Stimulated activated CD8-positive, alpha-beta memory T cell treated with anti-CD3 and anti-CD28 coated beads, Interleukin-4, amount 100 ng/mL, for 48 hours (primary cell): ENCODE results near the gene USF1.

Experiments used
- DNase-seq: peaks from one replicate; pipeline ENCODE4 v3.0.0-alpha.2; 2020

USF1 gene

DNA sequence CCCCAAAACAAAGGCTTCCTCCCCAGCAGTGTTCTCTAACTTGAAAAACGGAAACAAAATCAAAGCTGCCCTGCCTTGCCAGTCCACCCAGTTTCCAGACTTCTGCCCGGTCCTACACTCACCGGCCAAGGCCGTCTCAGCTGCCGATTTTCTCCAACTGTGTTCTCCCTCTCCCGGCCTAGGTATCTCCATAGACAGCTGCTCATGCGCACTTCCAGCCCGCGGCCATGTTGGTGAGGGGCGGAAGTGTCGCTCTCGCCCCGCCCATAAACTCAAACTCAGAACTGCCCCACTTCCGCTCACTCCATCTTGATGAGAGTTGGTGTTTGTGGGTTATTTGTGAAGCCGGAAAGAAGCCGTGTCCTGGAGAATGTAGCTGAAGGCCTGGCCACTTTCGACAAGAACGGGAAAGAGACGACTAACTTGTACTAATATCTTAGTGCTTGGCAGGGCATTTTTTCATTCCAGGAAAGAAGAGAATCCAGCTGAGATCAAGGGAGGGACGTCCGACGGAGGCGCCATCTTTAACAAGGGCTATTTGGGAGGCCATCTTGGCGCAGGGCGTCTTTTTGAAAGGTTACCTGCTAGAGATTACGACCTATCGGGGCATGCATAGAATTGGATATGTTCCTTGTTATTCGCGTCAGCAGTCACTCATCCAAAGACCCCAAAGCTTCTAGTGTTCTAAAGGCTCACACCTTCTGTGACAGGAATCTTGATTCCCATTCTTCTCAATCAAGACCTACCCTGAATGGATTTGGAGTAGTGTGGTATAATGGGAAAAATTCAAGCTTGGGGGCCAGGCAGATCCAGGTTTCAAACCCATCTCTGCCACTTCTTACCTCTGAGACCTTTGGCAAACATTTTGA, at the start of gene USF1:
Gene USF1 (minus strand): TSS at position 242 of the 869 bp plus-strand sequence. CDS start 2,702 bp downstream, outside the sequence.
- peak; percentile 94 for DNase-seq

DNA sequence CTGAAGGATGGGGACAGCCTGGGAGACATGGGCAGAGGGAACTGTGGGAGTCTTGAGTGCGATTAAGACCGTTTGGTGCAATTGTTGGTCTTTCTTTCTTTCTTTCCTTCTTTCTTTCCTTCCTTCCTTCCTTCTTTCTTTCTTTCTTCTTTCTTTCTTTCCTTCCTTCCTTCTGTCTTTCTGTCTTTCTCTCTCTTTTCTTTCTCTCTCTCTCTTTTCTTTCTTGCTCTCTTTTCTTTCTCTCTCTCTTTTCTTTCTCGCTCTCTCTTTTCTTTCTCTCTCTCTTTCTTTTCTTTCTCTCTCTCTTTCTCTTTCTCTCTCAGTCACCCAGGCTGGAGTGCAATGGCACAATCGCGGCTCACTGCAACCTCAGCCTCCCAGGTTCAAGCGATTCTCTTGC, 49.5 kb upstream of the USF1 start:
- DNase-seq = no peak

DNA sequence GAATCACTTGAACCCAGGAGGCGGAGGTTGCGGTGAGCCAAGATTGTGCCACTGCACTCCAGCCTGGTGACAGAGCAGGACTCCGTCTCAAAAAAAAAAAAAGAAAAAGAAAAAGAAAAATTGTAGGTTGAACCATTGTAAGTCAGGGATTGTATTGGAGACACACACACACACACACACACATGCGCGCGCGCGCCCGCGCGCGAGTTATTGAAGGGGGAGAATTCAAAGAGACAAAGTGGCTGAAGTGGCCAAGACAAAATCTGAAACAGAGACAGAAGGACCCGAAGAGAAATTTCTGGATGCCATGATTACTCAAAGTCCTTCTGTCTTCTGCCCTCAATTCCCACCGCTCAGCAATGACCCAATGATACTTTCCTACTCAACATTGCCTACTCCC, 48.7 kb upstream of the USF1 start:
- DNase-seq = peak; percentile 22

GRCh38 chr1:161092621-161093028, 46.8 kb upstream of the USF1 start:
- peak; percentile 62 for DNase-seq

GRCh38 chr1:161091796-161092507, 46.2 kb upstream of the USF1 start:
- peak; percentile 24 for DNase-seq

- DNase-seq = peak; percentile 17
Observed at GRCh38 chr1:161091093-161091492, 45.3 kb upstream of the USF1 start.

DNA sequence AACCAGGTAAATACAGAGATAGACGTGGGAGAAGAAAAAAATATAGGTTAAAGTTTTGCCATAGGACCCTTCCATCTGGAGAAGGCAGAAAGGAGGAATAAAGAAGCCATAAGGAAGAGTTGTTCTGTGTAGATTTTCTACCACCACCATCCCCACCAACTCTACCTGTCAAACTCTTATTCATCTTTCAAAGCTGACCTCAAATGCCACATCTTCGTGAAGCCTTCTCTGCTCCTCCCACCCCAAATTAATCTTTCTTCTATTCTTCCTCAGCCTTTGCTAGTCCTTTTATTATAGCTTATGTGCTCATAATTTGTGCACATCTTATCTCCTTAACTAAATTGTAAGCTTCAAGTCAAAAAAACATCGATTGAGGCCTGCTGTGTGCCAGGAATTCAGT, 44.8 kb upstream of the USF1 start:
- DNase-seq = peak; percentile 14

GRCh38 chr1:161089938-161090337, 44.2 kb upstream of the USF1 start:
- no peak for DNase-seq

DNA sequence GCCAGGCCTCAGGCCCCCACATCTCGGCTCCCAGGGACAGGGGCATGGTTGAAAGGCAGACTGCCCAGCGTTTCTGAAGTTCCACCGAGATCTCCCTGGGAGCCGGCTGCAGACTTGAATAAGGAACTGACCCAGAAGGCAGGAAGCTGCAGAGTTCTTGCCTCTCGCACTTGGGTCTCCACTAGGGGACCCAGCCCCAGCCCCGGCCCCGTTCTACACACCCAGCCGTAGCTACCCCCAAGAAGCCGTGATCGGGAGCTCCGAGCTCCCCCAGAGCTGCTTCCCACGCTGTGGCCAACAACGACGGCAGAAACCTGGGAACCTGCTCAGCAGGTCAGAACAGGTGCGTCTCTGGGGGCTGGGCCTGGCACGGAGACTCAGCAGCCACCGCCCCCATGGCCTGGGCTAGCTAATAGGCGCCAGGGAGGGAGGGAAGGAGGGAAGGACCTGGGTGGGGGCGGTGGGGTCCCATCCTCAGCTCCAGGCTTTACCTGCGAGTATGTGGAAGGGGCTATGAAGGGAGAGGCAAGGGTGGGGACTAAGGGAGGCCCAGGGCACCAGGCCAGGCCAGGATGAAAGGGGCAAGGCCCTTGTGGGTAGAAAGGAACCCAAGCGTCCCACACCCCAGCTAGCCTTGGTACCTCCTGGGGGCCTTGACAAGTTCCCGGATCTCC, 43.6 kb upstream of the USF1 start, which contains the start of gene NECTIN4:
Gene NECTIN4 (minus strand): TSS at position 308 of the 674 bp plus-strand sequence. CDS start 262 bp downstream, at position 46.
- DNase-seq = peak; percentile 17

GRCh38 chr1:161088587-161089110, 42.9 kb upstream of the USF1 start:
- DNase-seq = peak; percentile 25

- DNase-seq = no peak
Observed at GRCh38 chr1:161086457-161086856, 40.7 kb upstream of the USF1 start.

GRCh38 chr1:161085165-161085564, 39.4 kb upstream of the USF1 start:
- DNase-seq = no peak

- DNase-seq = no peak
Observed at GRCh38 chr1:161084597-161084988, 38.8 kb upstream of the USF1 start.

DNA sequence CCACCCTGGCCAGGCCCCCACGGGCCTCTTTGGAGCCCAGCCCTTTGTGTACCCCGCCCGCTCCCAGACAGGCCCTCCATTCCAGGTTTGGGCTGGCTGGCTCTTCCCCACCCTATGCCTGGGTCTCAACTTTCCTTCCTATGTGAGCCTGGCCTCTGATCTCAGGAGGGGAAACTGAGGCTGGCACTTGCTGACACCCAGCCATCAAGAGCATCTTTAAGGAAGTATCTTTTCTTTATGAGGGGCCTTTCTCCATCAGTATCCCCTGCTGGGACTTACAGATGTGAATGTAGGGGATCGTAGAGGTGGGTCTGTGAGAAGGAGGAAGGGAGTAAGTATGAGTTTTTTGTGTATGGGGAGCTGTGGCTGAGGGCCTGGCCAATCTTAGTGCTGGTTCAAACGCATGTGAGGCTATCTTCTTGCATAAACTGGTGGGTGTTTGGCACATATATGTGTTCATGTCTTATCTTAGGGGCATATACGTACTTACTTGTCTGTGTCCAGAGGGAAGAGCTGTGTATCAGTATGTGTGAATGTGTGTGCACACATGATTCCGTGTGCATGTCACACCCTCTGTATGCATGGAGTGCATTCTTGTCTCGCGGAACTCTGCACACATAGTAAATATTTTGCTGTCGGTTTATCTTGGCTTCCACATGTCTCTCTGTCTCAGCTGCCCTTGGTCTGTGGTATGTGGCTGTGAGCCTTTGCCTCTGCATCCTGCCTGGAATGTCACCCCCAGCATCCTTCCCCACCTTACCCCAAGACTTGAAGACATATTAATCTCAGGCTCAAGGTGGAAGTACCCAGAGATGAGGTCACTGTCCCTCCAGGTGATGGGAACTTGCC, 38.2 kb upstream of the USF1 start:
- no peak for DNase-seq

- no peak for DNase-seq
Observed at GRCh38 chr1:161082996-161083747, 37.4 kb upstream of the USF1 start.

GRCh38 chr1:161082483-161082882, 36.7 kb upstream of the USF1 start:
- no peak for DNase-seq

- DNase-seq = no peak
Observed at GRCh38 chr1:161081519-161081918, 35.7 kb upstream of the USF1 start.

- DNase-seq = no peak
Observed at GRCh38 chr1:161080441-161081405, 34.9 kb upstream of the USF1 start.

- no peak for DNase-seq
Observed at GRCh38 chr1:161079436-161080110, 33.8 kb upstream of the USF1 start.

DNA sequence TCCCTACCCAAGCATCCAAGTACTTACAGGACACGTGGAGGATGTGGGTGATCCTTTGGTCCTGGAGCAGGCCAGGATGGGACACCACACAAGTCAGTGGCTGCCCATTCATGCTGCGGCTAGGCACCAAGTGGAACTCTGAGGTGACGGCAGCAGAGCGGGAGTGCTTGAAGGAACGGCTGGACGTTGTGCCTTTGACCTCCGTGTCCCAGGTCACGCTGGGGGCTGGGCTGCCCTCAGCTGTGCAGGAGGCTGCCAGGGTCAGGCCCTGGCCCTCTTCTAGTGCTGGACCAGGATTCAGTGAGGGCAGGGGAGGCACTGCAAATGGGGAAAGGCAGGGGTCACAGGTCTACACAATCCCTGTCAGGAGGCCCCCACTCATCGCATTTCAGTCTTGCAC, 31.6 kb upstream of the USF1 start:
- DNase-seq = no peak
